ENCODE data around the gene FGF22.
"Not testable (repeated sequence)": the region's sequence is repeated elsewhere in the genome, so short reads cannot be mapped to it uniquely, and the experiment has no call there.

The FGF22 gene

DNA sequence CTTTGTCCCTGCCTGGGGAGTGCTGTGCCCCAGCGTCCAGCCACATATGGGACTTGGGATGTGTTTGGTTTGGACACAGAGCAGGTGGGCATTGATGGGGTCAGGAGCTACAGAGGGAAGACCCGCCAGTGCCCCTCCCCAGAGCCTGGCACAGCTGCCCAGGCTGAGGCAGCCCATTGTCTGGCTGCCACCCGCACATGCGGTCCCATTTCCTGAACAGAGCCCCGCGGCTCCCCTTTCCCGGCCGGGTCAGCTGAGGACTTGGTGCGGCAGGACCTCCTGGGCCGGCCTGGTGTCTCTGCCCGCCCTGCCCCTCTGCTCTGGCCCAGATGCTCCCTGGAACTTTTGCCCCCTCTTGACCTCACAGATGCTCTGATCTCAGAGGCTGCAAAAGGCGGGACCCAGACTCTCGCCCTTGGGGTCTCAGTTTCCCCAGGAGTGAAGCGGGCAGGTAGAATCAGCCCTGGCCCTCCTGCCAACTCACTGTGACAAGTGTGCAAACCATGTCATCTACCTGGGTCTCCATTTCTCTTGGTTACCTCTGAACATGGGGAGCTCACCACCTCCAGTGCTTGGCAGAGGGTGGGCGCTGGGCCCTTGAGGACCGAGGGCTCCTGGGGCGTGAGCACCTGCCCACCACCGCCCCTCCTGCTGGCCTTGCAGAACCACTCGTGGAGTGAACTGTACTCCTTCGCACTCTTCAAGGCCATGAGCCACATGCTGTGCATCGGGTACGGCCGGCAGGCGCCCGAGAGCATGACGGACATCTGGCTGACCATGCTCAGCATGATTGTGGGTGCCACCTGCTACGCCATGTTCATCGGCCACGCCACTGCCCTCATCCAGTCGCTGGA, 32.2 kb upstream of the FGF22 start:
- no peak for DNase-seq (ENCODE audit: low read depth, low spot score)

DNA sequence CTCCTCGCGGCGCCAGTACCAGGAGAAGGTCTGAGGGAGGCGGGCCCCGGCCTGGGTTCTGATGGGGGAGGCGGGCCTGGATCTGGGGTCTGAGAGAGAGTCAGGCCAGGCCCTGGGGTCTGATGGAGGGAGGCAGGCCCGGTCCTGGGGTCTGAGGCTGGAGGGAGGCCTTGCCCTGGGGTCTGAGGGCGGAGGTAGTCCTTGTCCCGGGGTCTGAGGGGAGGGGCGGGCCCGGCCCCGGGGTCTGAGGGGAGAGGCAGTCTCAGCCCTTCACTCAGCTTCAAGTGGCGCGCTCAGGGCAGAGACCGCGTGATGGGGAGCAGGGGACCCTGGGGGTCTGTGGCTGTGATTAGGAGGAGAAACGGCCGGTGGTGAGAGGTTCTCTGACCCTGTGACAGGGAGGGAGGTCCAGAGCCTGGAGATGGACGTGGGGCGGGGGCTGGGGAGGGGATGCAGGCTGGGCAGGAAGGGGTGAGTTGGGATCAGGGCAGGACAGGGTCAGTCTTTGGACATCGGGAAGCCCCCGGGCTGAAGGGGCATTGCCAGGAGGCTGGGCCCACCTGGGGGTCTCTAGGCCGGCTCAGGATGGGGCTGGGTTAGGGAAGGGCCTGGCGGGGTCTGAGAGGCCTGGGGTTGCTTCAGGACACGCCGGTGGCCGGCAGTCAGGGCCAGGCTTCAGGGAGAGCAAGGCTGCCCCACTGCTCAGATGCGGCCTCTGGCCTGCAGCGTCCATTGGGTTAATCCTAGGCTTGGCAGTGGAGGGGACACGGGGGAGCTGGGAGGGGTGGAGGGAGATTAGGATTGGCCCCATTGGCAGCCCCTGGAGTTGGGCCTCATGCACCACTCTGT, 31.3 kb upstream of the FGF22 start:
- no peak for DNase-seq (ENCODE audit: low read depth, low spot score)

GRCh38 chr19:609004-609346, 30.7 kb upstream of the FGF22 start:
- DNase-seq (ENCODE audit: low read depth, low spot score): peak; percentile 52

DNA sequence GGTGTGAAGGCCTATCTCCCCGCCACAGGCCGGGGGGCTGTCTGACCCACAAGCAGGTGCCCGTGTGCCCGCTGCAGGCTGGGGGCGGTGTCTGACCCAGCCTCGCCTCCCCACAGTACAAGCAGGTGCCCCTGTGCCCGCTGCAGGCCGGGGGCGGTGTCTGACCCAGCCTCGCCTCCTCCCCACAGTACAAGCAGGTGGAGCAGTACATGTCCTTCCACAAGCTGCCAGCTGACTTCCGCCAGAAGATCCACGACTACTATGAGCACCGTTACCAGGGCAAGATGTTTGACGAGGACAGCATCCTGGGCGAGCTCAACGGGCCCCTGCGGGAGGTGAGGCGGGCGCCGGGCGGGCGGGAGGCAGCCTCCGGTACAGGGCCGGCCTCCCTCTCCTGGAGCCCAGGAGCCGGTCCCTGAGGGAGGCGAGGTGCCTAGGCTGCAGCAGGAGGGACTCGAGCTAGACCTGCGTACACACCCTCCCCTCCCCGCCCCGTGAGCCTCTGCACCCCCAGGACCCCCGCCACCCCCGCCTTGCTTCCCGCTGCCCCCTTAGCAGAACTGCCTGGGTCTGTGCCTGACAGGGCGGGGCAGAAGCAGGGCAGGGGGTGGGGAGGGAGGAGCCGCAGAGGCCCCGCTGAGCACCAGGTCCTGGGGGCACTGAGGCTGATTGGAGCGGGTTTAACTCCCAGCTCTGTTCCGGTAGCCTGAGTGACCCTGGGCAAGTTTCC, 29.4 kb upstream of the FGF22 start:
- no peak for DNase-seq (ENCODE audit: low read depth, low spot score)

DNA sequence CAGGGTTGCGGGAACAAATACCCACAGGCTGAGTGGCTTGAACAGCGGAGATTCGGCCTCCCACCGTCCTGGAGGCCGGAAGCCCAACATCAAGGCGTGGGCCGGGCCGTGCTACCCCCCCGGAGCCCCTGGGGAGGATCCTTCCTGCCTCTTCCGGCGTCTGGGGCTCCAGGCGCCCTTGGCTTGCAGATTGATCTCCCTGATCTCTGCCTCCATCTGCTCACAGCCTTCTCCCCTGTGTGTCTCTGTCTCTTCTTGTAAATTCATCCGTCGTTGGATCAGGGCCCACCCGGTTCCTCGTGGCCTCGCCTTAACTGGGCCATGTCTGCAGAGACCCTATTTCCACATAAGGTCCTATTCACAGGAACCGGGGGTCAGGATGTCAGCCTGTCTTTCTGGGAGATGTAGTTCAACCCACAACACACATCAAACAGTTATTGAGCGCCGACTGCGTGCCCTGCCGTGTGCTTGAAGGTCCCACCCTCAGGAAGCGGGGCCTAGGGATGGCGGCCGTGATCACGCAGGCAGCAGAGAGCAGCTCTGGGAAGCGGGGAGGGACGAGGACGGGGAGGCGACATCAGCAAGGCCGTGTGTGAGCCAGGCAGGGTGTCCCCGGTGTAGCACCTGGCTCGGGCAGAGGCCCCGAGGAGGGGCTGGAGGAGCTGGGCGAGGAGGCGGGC, 28.7 kb upstream of the FGF22 start:
- DNase-seq (ENCODE audit: low read depth, low spot score): peak; percentile 94

- DNase-seq (ENCODE audit: low read depth, low spot score): peak; percentile 97
Measured at GRCh38 chr19:611481-611868, 28.2 kb upstream of the FGF22 start.

DNA sequence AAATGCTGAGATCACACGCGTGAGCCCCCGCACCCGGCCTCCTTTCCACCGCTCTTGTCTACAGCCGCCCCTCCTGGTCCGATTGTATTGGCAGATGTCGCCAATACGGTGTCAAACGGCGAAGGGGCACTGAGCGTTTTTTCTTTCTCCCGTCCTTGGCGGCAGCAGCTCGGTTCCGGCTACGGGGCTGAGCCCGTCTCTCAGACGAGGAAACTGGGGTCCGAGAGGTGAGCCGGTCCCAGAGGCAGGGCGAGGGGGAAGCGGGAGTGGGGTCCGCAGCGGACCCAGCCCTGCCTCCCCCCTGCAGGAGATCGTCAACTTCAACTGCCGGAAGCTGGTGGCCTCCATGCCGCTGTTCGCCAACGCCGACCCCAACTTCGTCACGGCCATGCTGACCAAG, 26.7 kb upstream of the FGF22 start:
- DNase-seq (ENCODE audit: low read depth, low spot score): no peak

DNA sequence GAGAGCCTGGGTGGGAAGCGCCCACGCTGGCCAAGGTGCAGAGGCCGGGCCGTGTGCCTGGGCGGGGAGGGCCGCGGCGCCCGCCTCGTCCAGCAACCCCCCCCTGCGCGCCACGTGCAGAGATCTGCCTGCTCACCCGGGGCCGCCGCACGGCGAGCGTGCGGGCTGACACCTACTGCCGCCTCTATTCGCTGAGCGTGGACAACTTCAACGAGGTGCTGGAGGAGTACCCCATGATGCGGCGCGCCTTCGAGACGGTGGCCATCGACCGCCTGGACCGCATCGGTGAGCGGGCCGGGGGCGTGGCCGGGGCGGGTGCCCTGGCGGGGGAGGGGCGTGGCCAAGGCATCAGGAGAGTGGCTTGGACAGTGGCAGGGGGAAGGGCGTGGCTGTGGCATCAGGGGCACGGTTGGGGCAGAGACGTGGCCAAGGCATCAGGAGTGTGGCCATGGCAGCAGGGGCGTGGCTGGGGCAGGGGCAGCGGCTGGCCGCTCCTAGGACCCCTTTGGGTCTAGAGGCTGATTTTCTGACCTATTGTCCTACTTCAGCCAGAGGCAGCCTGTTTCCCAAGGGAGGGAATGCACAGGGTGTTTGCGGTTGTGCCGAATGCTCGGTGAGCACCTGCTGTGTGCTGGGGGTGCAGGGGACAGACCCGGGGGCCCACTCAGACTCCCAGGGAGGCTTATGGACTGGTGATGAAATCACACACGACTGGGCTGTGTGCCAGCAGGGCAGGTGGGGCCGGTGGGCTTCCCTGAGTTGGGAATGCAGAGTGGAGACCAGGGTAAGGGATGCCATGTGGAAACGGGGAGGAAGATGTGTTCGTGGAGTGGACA, 25.7 kb upstream of the FGF22 start:
- no peak for DNase-seq (ENCODE audit: low read depth, low spot score)

DNA sequence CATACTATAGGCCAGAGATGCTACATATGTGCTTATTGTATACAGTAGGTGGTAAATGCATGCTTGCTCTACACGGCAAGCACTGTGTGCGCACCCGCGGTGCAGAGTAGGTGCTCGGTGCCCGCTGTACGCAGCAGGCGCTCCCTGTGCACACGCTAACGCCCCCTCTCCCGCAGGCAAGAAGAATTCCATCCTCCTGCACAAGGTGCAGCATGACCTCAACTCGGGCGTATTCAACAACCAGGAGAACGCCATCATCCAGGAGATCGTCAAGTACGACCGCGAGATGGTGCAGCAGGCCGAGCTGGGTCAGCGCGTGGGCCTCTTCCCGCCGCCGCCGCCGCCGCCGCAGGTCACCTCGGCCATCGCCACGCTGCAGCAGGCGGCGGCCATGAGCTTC, 24.1 kb upstream of the FGF22 start:
- peak; percentile 48 for DNase-seq (ENCODE audit: low read depth, low spot score)

DNA sequence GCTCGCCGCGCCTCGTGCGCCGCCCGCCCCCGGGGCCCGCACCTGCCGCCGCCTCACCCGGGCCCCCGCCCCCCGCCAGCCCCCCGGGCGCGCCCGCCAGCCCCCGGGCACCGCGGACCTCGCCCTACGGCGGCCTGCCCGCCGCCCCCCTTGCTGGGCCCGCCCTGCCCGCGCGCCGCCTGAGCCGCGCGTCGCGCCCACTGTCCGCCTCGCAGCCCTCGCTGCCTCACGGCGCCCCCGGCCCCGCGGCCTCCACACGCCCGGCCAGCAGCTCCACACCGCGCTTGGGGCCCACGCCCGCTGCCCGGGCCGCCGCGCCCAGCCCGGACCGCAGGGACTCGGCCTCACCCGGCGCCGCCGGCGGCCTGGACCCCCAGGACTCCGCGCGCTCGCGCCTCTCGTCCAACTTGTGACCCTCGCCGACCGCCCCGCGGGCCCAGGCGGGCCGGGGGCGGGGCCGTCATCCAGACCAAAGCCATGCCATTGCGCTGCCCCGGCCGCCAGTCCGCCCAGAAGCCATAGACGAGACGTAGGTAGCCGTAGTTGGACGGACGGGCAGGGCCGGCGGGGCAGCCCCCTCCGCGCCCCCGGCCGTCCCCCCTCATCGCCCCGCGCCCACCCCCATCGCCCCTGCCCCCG, 23.5 kb upstream of the FGF22 start:
- DNase-seq (ENCODE audit: low read depth, low spot score): no peak

- DNase-seq (ENCODE audit: low read depth, low spot score): no peak
Measured at GRCh38 chr19:616747-617526, 22.7 kb upstream of the FGF22 start.

DNA sequence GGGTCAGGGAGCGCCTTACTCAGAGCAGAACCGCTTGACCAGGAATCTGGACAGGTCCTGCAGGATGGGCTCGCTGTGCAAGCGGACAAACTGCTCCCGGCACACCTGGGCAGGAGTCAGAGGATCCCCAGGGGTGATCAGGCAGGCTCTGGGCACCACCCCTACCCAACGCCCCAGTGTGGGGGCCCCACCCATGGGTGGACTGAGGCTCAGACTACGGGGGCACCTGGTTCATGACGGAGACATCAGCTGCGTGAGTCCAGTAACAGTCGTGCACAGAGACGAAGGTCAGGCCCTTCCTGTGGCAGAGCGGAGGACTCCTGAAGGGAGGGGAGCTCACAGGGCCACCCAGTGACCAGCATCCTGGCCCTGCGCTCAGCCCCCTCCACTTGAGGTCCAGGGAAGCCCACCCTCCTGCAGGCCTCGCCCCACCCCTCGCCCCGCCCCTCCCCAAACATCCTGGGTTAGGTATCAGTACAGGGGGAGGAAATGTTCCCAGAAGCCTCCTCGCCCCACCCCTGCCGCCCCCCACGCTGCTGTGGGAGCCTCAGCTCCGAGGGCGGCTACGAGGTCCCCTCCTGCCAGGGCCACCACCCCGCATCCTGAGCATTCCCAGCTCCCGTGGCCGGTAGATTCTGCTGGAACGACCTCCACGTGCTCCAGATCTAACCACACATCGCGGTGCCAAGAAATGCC, 22.0 kb upstream of the FGF22 start:
- no peak for DNase-seq (ENCODE audit: low read depth, low spot score)

GRCh38 chr19:618247-618619, 21.4 kb upstream of the FGF22 start:
- DNase-seq (ENCODE audit: low read depth, low spot score): no peak

DNA sequence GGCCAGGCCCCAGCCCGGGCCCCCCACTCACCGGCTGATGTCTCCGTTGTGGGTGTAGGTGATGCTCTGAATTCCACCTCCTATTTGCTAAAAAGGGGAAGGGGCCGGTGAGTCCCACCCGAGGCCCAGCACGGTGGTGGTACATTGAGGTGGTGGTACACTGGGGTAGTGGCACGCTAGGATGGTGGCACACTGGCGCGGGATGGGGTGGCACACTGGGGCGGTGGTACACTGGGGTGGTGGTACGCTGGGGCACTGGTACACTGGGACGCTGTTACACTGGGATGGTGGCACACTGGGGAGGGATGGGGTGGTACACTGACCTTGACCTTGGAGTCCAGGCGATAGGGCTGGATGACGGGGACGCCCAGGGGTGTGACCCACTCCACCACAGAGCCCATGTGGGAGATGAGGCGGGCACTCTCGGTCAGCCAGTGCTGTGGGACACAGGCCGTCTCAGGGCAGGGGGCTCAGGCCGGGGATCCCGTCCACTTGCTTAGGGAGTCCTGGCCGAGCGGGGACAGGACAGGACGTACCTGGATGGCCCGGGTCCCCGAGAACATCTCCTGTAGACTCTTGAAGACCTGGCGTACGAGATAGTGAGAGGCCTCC, 20.9 kb upstream of the FGF22 start:
- DNase-seq (ENCODE audit: low read depth, low spot score): no peak

DNA sequence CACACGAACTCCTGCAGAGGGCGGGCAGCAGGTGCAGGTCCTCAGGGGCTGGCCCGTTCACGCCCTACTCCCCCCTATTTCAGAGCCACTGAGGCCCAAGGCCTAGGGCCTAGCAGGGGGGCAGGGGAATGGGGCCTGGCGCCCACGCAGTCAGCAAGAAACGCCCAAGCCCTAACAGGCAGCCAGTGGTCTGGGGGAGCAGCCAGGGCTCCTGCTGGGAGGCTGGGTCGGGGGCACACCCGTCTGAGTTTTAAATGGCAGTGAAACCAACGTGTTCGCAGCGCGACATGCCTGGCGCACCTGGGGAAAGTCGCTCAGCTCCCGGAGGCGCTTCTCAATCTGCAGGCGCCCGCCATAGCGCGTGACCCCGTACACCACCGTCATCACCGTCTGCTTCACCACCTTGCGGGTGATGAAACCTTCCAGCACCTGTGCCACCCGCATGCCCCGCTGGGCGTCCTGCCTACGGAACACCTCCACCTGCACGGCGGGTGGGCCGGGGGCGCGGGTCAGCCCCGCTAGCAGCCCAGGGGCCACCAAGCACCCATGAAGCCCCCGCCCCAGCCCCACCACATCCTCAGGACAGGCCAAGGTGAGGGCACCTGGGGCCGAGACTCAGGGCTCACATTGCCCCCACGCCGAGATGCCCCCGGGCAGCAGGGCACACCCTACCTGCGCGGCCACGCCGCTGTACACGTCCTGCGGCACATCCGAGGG, 20.2 kb upstream of the FGF22 start:
- no peak for DNase-seq (ENCODE audit: low read depth, low spot score)

DNA sequence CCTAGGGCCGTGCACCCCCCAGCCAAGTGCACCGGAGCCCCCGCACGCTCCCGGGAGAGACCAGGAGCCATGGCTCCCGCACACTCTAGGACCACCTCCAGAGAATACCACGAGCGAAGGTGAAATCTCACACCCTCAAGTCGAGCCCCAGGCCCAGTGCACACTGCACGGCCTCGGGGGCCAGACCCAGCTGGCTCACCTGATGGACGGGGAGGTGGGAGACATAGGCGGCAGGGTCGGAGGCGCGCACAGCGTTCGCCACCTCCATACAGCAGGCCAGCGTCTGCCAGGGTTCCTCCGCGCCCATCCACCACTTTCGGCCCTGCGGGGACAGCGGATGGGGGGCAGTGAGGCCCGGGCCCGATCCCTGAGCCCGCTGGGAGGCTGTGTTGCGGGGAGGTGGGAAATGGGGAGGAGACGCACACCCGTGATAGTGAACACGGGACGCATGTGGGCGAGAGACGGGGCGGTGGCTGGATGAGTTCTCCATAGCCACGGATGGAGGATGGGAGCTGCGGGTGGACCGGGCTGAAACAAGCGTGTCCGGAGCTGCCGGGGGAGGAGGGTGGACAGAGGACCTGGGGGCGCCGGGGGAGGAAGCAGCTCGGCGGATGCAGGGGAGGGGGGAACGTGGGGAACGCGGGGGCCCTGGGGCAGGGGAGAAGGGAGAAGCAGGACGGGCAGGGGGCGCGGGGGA, 19.4 kb upstream of the FGF22 start:
- DNase-seq (ENCODE audit: low read depth, low spot score): no peak

DNA sequence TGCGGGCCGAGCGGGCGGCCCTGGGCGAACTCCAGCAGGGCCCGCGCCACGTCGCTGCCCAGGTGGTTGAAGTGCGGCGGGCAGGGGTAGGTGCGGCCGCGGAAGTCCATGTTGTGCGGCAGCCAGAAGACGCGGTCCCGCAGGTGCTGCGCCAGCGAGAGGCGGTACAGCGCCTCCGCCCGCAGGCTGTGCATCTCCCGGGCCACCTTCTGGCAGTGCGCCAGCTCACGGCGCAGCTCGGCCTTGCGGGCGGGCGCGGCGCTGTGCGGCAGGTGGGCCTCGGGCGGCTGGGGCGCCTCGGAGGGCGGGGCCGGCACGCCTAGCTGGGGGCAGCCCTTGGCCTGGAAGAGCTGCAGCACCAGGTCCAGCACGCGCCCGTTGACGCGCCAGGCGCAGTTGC, 18.5 kb upstream of the FGF22 start:
- DNase-seq (ENCODE audit: low read depth, low spot score): not testable (repeated sequence)
